Measurements from ENCODE around the gene C11orf52. TPM values are rescaled to one million over a fixed set of nuclear protein-coding genes. Genes with fewer than 3 reads are reported as not detected.

The C11orf52 gene
- total and polyA plus RNA-seq, 8 donors: 9.3 to 23.3 (median 12.6) TPM

- H3K9me3 ChIP-seq: no peaks in the 10 kb centered on the region
- H3K4me1 ChIP-seq: peaks cover 0 to 17% (median 15%) of the 10 kb centered on the region in 3 donors
- no peaks in the 10 kb centered on the region for H3K27me3 ChIP-seq
- no peak overlapping the region for H3K4me3 ChIP-seq
- peak in 4 of 6 donors; percentile 47 to 81 (median 66) for DNase-seq
- no peak for FAIRE-seq
- 24 to 32% methylated on average over 5 of the region's 5 CpGs for WGBS, 2 donors
- H3K36me3 ChIP-seq: no peaks in the 10 kb centered on the region
- no peak for TF ChIP-seq CTCF (IDR thresholded peaks at IDR 0.05)
- ATAC-seq: peak; percentile 92 to 97 (median 96)
- intact Hi-C loops (cut with DNase I): no loop called here
- H3K27ac ChIP-seq: peak overlapping the region in 3 of 4 donors; percentile 16 to 28 (median 25)
Measured at GRCh38 chr11:111960916-111961315, 42.2 kb downstream of the C11orf52 start.

- ATAC-seq (peak in 2 of 4 donors; percentile 14 to 18), FAIRE-seq (no peak)
- WGBS, 2 donors: 56 to 64% methylated on average over 6 of the region's 6 CpGs
Measured at GRCh38 chr11:111961389-111962300, 42.9 kb downstream of the C11orf52 start.

GRCh38 chr11:111963931-111964340 is 45.2 kb downstream of the C11orf52 start:
- H3K27ac ChIP-seq: no peak overlapping the region
- no peaks in the 10 kb centered on the region for H3K9me3 ChIP-seq
- no peak for DNase-seq
- no peak overlapping the region for H3K4me3 ChIP-seq
- H3K27me3 ChIP-seq: no peaks in the 10 kb centered on the region
- WGBS, 2 donors: 81 to 94% methylated on average over 5 of the region's 5 CpGs
- no peak for TF ChIP-seq CTCF (IDR thresholded peaks at IDR 0.05)
- FAIRE-seq: no peak
- ATAC-seq: no peak
- no peaks in the 10 kb centered on the region for H3K36me3 ChIP-seq
- intact Hi-C loops (cut with DNase I): no loop called here
- H3K4me1 ChIP-seq: peaks cover 0 to 17% (median 15%) of the 10 kb centered on the region in 3 donors

More at GRCh38 chr11:111961389-111962300, 42.9 kb downstream of the C11orf52 start:
- H3K27me3 ChIP-seq: no peaks in the 10 kb centered on the region
- H3K4me3 ChIP-seq: no peak overlapping the region
- no peak for TF ChIP-seq CTCF (IDR thresholded peaks at IDR 0.05)
- peaks cover 0 to 17% (median 15%) of the 10 kb centered on the region in 3 donors for H3K4me1 ChIP-seq
- intact Hi-C loops (cut with DNase I): no loop called here
- peak overlapping the region in 1 of 4 donors; percentile 25 for H3K27ac ChIP-seq
- no peaks in the 10 kb centered on the region for H3K36me3 ChIP-seq
- no peak for DNase-seq
- no peaks in the 10 kb centered on the region for H3K9me3 ChIP-seq

- DNase-seq: no peak
- H3K4me3 ChIP-seq: no peak overlapping the region
- no peak for ATAC-seq
- H3K36me3 ChIP-seq: no peaks in the 10 kb centered on the region
- H3K4me1 ChIP-seq: peaks cover 0 to 5% (median 4%) of the 10 kb centered on the region in 3 donors
- H3K27me3 ChIP-seq: no peaks in the 10 kb centered on the region
- H3K27ac ChIP-seq: no peak overlapping the region
- no peaks in the 10 kb centered on the region for H3K9me3 ChIP-seq
- TF ChIP-seq CTCF (IDR thresholded peaks at IDR 0.05): no peak
- intact Hi-C loops (cut with DNase I): no loop called here
- WGBS, 2 donors: 79 to 81% methylated on average over 5 of the region's 5 CpGs
- FAIRE-seq: no peak
Measured at GRCh38 chr11:111966678-111967077, 48.0 kb downstream of the C11orf52 start.

- no peak for FAIRE-seq
- Histone ChIP-seq H3K4me3 (no peak overlapping the region), H3K36me3 (no peaks in the 10 kb centered on the region), H3K27ac (no peak overlapping the region), H3K27me3 (no peaks in the 10 kb centered on the region), H3K9me3 (no peaks in the 10 kb centered on the region), H3K4me1 (no peaks in the 10 kb centered on the region)
- no peak for DNase-seq
- WGBS, 2 donors: 87 to 96% methylated on average over 6 of the region's 6 CpGs
- TF ChIP-seq CTCF (IDR thresholded peaks at IDR 0.05): no peak
- intact Hi-C loops (cut with DNase I): no loop called here
- no peak for ATAC-seq
Measured at GRCh38 chr11:111967649-111968048, 48.9 kb downstream of the C11orf52 start.

Measured in pancreas (tissue), 10 donors.